OCI-LY7 (cell line): Measurements from ENCODE around the gene MT2A.

ENCODE experiments used
- EZH2phosphoT487 ChIP-seq: fragments of 200-600 bp; sonication (generic); IDR thresholded peaks from 2 replicates; pipeline ENCODE4 v1.6.1; 2018; ENCODE audit warnings: low read depth, borderline replicate concordance, mild to moderate bottlenecking, mixed run types, antibody characterized with exemption, low read length, moderate library complexity, mixed read lengths
- TF ChIP-seq, protein P1 (sequence below): fragments of 200-600 bp; sonication (generic); conservative IDR thresholded peaks from 2 replicates; pipeline ENCODE4 v1.5.1; 2014; ENCODE audit warnings: mild to moderate bottlenecking, antibody characterized with exemption, low read length, moderate library complexity, mixed read lengths

DNA sequence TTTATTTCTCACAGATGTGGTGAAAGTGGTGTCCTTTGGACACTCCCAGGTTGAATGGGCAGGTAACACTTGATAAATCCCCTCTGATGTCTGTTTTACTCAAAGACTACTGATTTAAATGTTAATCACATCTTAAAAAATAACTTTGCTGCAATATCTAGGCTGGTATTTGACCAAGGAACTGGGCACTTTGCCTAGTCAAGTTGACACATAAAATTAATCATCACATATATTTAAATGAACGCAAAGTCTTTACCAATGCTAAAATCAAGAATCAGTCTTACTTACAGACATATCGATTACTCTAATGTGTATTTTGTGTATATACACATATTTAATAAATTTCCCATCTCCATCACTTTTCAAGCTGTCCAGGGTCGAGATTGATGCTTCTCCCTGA is 7.0 kb downstream of the MT2A start:
- TF ChIP-seq, protein P1, sequence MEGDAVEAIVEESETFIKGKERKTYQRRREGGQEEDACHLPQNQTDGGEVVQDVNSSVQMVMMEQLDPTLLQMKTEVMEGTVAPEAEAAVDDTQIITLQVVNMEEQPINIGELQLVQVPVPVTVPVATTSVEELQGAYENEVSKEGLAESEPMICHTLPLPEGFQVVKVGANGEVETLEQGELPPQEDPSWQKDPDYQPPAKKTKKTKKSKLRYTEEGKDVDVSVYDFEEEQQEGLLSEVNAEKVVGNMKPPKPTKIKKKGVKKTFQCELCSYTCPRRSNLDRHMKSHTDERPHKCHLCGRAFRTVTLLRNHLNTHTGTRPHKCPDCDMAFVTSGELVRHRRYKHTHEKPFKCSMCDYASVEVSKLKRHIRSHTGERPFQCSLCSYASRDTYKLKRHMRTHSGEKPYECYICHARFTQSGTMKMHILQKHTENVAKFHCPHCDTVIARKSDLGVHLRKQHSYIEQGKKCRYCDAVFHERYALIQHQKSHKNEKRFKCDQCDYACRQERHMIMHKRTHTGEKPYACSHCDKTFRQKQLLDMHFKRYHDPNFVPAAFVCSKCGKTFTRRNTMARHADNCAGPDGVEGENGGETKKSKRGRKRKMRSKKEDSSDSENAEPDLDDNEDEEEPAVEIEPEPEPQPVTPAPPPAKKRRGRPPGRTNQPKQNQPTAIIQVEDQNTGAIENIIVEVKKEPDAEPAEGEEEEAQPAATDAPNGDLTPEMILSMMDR, result no peak
- no peak for TF ChIP-seq EZH2phosphoT487
